ENCODE data around the gene SFXN1.
"Not testable (repeated sequence)": the region's sequence is repeated elsewhere in the genome, so short reads cannot be mapped to it uniquely, and the experiment has no call there.

Gene SFXN1

GRCh38 chr5:175478384-175479124 is at the start of gene SFXN1:
SFXN1 (plus strand) TSS chr5:175478560; CDS start chr5:175492104, 13,544 bp downstream.
- DNase-seq = peak; percentile 91

GRCh38 chr5:175434800-175435199 is 43.6 kb upstream of the SFXN1 start:
- no peak for DNase-seq

- DNase-seq = no peak
These were observed 42.0 kb upstream of the SFXN1 start for GRCh38 chr5:175436359-175436758.

- DNase-seq = no peak
These were observed 40.0 kb upstream of the SFXN1 start for GRCh38 chr5:175438234-175438857.

- no peak for DNase-seq
These were observed 34.8 kb upstream of the SFXN1 start for GRCh38 chr5:175443514-175444059.

- peak; percentile 61 for DNase-seq
These were observed 34.1 kb upstream of the SFXN1 start, which contains the start of gene DRD1 for GRCh38 chr5:175444060-175444904. DRD1 (minus strand) TSS chr5:175444182; CDS start chr5:175443099, 1,083 bp downstream.

- no peak for DNase-seq
These were observed 33.4 kb upstream of the SFXN1 start for GRCh38 chr5:175444905-175445456.

- not testable (repeated sequence) for DNase-seq
These were observed 32.0 kb upstream of the SFXN1 start for GRCh38 chr5:175446378-175446777.

GRCh38 chr5:175447571-175447970 is 30.8 kb upstream of the SFXN1 start:
- no peak for DNase-seq

- DNase-seq = no peak
These were observed 30.1 kb upstream of the SFXN1 start for GRCh38 chr5:175448276-175448675.

- no peak for DNase-seq
These were observed 26.2 kb upstream of the SFXN1 start for GRCh38 chr5:175452166-175452565.

- not testable (repeated sequence) for DNase-seq
These were observed 24.0 kb upstream of the SFXN1 start for GRCh38 chr5:175454338-175454737.

- DNase-seq = no peak
These were observed 22.1 kb upstream of the SFXN1 start for GRCh38 chr5:175456105-175456742.

GRCh38 chr5:175457466-175457865 is 20.9 kb upstream of the SFXN1 start:
- DNase-seq = peak; percentile 75

GRCh38 chr5:175460126-175460525 is 18.2 kb upstream of the SFXN1 start:
- peak; percentile 28 for DNase-seq

GRCh38 chr5:175460552-175460951 is 17.8 kb upstream of the SFXN1 start:
- DNase-seq = no peak

GRCh38 chr5:175461370-175461769 is 17.0 kb upstream of the SFXN1 start:
- DNase-seq = no peak

GRCh38 chr5:175463641-175464040 is 14.7 kb upstream of the SFXN1 start:
- no peak for DNase-seq

GRCh38 chr5:175464074-175464941 is 14.1 kb upstream of the SFXN1 start:
- peak; percentile 89 for DNase-seq

- no peak for DNase-seq
These were observed 13.5 kb upstream of the SFXN1 start for GRCh38 chr5:175464942-175465233.

- DNase-seq = no peak
These were observed 13.1 kb upstream of the SFXN1 start for GRCh38 chr5:175465282-175465681.

Measured in activated CD4-positive, alpha-beta T cell treated with anti-CD3 and anti-CD28 coated beads, Interleukin-10, Interleukin-2, amounts not matched to agents 100 ng/mL and 50 ng/mL, durations not matched to agents 16 hours and 8 hours (primary cell).